Brain pericyte (primary cell): ENCODE results near the gene TNFRSF13B.

Experiments
- DNase-seq: peaks from one replicate; pipeline ENCODE4 v3.0.0-alpha.2; 2012; ENCODE audit warnings: low read depth, low spot score

The TNFRSF13B gene

DNA sequence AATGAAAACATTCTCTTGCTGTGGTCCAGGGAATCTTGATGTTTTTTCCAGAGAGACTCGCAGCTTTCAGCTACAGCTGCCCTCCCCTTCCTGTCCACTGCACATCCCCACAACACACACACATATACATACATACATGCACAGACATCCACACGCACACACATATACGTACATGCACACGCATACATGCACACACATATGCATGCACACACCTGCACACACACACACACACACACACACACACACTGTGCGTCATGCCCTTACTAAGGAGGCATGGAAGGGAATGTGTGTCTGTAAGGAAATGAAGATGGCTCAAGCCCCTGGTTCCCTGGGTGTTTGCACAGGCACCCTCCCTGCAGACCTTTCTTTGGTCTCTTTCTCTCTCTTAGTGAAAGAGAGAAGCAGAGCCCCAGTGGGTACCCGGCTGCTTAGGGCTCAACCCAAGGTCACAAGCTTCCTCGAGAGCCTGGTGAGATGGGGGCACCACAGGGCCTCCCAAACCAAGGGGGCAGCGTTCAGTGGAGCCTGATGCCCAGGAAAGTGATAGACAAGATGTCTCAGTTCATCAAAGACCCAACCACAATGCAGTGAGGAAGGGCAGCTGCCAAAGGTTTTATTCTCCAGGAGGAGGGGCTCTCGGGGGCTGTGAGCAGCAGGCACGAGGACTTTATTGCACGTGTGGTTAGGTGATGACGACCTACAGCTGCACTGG is 33.3 kb downstream of the TNFRSF13B start:
- DNase-seq, result no peak

DNA sequence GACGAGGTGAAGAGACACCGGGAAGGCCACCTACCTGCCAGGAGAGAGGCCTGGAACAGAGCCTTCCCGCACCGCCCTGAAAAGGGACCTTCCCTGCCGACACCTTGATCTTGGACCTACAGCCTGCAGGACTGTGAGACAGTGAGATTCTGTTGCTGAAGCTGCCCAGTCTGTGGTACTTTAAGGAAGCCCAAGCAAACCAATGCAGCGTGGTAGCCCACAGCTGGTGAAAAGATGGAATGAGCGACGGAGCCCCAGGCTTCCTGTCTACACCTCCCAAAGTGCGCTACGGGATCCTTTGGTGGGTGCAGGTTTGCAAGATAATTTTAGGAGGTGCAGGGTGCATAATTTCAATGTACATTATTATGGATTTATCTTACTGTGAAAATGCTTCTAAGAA is 33.9 kb downstream of the TNFRSF13B start:
- no peak for DNase-seq

DNA sequence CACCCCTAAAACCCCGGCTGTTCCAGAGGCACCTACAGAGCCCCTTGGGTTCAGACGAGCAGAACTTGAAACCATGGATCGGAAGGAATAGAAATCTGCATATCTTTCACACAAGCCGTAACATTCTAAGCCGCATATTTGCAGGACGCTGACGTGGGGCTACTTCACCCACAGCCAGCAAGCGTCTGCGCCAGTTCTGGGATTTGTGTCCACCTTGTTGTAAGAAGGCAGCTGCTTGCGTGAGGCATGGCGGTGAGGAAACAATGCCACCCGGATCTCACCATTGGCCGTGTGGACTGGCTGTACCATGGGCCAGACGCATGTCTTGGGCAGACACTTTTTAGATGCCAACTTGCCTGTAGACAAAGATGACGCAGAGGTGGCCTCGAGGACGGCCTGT is 34.5 kb downstream of the TNFRSF13B start:
- no peak for DNase-seq

DNA sequence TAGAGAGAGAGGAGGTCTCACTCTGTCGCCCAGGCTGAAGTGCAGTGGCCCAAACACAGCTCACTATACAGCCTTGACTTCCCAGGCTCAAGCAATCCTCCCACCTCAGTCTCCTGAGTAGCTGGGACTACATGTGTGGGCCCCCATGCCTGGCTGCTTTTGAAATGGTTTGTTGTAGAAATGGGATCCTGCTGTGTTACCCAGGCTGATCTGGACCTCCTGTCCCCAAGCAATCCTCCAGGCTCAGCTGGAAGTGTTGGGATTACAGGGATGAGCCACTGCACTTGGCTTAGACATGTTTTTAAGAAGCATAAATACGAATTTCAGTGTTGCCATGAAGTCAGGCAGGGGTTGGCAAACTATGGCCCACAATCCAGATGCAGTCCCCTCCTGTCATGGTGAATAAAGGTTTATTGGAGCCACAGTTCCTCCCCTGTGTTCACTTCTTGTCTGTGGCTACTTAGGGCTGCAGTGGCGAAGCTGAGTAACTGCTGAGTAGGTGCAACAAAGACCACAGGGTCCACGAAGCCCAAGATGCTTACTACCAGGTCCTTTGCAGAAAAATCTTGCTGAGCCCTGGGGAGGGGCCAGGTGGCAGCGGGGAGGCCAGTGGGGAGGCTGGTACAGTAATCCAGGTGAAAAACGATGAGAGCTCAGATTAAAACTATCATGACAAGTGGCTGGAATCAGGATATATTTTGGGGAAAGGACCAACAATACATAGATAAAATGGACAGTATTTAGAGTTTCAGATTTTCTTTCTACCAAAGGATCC is 35.2 kb downstream of the TNFRSF13B start:
- no peak for DNase-seq

DNA sequence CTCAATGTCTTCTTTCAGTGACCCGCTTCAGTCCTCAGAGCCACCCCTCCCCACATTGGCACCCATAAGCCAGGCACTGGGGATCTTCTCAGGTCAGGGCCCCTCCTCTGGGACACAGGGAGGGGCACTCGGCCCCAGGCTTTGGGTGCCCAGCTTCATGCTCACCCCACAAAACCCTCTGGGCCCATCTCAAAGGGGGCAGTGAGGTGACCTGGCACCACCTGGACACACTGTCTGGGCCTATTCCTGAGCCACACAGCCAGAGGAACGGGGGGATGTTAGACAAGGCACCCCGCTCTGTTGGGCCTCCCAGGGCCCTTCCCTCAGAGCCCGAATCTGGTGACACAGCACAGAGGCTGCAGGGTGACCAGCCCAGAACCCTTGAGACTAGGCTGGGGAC is 36.1 kb downstream of the TNFRSF13B start:
- DNase-seq, result no peak

DNA sequence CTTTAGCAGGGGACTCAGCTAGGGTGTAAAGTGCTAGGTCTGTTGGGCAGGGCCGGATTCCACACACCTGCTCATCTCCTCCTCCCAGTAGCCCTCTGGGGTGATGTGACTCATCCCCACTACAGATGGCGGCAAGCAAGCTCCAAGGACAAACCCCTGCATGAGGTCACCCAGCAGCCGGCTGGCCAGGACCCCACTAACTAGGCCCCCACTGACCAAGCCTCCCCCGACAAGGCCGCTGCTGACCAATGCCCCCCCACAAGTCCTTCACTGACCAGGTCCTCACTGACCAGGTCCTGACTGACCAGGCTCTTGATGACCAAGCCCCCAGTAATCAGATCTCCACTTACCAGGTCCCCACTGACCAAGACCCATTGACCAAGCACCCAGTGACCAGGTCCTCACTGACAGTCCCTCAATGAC is 36.7 kb downstream of the TNFRSF13B start:
- no peak for DNase-seq

DNA sequence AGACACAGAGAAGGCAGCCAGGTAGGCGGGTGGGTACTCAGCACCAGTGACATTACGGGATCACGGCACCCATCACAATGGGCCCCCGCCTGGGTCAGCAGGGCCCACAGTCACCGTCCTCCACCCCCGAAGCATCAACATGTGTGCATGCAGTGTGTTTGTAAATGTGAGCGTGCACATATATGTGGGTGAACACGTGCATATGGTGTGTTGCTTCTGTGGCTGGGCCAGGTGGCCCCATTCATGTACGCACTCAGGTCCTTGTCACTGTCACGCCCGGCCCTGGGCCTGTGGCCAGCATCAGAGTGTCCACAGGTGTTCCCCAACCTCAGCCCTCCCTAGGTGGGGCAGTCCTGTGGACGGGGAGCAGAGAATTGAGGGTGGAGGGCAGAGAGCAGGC is 37.1 kb downstream of the TNFRSF13B start:
- no peak for DNase-seq

DNA sequence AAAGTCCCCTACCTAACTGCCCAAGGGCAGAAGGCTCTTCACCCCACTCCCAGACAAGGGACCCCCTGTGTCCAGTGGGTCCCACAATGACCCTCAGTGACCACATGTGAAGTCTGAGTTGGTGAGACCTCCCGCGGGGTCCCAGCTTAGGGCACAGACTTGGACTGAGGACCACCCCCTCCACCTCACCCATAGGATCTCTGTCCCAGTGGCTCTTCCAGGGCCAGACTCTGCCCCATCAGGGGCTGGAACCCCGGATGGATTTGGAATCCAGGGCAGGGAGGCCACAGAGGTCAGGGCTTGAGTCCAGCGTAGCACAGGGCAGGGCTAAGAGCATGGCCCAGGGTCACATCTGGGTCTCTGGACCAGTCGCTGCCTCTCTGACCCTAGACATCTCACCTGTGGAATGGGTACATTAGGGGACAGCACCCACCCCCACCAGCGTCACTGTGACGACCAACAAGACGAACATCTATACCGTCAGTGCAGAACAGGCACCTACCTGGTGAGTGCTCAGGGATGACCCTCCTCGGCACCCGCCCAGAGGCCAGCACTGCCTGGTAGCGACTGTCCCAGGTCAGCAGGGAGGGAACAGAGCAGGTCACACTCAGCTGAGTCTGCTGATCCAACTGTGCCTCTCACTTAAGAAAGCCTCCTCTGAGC is 37.7 kb downstream of the TNFRSF13B start:
- DNase-seq, result no peak

DNA sequence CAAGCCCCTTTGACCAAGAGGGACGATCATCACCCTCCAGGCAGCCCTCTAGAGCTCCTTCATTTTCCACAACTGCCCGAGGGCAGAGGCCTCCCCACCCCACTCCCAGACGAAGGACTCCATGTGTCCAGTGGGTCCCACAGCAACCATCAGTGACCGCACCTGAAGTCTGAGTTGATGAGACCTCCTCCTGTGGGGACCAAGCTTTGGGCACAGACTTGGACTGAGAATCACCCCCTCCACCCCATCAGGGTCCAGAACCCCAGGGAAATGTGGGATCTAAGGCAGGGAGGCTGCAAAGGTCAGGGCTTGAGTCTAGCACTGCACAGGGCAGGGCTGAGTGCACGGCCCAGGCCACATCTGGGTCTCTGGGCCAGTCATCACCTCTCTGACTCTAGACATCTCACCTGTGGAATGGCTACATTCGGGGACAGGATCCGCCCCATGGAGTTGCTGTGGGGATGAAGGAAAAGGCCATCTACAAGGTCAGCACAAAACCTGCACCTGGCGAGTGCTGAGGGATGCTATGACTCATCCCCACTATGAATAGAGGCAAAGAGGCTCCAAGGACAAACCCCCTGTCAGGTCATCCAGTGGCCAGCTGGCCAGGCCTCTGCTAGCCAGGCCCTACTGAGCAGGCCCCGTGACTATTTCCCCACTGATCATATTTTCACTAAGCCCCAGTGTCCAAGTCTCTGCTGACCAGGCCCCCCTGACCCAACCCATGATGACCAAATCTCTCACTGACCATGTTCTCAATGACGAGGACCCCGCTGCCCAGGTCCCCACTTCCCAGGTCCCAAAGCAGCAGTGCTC is 38.4 kb downstream of the TNFRSF13B start:
- DNase-seq, result no peak

DNA sequence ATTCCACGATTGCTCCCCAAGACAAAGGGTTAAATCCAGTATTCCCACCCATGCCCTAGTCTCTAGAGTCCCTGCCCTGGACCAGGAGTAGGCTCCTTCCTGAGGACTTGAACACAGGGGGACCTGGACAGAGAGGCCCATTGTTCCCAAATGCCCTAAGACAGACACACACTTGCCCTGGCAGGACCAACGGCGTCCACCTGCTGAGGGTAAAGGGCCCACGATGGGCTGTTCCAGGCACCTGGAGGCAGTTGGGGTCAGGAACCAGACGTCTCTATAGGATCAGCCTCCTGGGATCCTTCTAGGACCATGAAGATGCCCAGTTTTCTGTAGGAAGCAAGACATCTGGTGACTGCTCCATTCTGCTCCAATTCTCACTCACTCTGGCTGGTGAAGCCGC is 39.3 kb downstream of the TNFRSF13B start:
- DNase-seq, result no peak

DNA sequence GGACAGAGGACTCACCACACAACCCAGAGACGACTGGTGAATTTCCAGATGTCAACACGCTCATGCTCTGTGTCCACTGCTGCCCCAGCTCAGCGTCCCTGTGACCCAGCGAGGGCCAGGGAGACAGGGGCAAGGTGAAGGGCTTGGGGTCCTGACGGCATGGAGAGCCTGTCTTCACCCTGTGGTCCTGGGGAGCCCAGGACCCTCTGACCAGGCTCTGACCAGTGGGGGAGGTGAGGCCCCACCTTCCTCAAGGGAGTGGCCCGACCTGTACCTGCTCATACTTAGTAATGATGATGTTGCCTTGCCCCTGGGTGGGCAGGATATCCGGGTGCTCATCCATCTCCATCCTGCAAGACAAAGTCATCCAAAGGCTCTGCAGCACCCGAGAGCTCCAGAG is 39.8 kb downstream of the TNFRSF13B start:
- DNase-seq, result no peak

DNA sequence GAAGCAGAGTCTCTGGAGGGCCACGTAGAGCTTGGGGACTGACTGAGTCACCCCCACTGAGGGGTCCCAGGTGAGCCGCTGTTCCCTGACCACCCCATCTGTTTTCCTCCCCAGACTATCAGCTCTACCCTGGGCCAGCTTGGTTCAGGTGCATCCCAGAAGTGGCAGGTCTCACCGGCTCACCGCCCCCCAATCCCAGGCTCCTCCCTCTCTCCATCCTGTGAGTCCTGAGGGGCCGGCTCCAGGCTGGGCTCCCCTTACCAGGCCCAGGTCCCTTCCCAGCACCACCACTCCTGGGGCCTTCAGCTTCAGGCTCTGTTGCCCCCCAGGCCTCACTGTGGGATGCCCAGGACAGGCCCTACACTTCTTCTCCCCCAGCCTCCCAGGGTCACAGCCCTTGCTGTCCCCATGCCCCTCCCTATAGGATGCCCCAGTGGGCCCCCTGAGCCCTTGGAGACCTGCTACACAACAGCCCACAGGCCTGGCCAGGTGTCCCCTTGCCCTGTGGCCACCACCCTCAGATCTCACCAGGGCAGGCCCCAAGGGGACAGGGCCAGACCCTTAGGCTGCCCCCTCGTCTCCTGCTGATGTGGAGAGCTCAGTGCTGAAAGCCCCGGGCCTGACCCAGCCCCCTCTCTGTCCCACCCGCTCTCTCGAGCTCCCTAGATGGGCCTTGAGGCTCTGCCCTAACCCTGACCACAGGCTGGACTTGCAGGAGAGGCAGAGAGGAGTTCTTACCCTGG is 40.4 kb downstream of the TNFRSF13B start:
- DNase-seq, result no peak

DNA sequence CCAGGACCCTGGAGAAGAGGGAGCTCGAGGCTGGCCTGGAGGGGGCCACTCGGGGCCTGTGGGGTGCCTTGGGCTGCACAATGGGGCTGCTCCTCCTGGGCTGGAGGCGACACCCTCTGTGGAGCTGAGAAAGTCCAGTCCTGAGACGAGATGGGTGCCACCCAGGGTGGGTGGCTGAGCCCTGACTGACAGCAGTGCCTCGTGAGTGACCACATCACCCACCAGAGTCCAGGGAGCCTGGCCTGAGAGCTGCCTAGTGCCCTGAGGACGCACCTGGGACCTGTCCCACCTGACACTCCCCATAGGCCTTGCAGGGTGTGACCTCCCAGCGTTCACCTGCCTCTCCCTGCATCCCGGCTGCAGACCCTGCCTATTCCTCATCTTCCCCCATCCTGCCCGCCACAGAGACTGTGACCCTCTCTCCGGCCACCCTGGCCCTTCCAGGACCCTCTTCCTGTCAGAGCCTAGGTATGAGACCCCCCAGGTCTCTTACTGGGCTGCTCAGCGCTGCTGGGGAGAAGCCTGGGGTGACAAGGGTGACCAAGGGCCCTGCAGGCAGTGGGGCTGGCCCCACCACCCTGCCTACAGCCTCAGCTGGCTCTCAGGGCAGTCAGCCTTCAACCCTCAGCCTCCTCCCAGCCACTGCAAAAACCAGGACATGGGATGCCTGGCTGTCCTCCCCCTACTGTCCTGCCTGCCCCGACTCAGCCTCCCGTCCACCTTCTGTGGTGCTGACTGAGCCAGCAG is 41.2 kb downstream of the TNFRSF13B start:
- DNase-seq, result no peak

DNA sequence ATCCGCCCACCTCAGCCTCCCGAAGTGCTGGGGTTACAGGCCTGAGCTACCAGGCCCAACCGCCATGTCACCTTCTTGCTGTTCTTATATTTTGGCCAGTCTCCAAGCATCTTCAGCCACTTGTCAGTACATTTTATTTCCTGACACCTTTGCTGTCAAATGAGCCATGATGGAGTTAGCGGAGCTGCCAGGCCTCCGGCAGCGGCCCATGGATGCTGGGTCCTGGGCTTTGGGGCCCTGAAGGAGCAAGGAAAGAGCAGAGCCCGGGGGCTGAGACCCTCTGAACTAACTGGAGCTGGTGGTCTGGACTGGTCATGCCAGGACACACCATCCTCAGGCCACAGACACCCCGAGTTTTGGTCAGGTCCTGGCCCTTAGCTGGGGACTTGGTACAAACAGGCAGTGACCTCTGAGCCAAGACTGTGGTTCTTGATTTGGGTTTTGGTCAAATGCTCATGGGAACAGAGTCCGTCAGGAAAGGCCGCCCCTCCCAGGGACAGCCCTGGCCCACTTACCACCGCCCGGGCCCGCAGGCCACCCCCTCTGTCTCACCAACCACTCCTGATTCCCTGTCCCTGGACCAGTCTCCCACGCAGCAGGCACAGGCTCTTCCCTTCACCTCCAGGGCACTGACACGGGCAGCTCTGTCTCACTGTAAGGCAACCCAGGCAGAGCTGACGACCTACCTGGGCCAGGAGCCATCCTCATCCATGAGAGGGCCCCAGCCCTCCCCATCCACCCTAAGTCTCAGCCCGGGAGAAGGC is 42.0 kb downstream of the TNFRSF13B start:
- no peak for DNase-seq

DNA sequence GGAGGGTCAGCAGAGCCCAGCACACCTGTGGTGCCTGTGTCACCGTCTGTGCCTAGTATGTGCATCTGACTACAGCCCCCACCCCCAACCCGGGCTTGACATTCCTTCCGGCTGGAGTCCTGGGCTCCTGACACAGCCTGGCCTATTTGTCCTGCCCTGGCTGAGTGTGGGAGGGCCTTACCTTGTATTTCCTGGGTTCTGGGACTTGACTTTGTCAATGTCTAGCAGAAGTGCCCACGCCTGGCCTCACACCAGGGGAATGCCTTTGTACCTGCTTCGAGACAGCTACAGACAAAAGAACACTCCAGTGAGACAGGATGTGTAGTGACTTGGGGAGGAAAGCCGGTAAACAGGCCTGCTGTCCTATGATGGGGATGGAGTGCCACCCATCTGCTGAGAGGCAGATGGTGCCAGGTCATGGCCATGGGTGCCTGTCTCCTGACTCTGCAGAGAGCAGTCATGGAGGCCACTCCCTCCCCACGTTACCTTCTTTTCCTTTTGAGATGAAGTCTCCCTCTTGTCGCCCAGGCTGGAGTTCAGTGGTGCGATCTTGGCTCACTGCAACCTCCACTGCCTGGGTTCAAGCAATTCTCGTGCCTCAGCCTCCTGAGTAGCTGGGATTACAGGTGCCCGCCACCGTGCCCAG is 42.8 kb downstream of the TNFRSF13B start:
- no peak for DNase-seq

DNA sequence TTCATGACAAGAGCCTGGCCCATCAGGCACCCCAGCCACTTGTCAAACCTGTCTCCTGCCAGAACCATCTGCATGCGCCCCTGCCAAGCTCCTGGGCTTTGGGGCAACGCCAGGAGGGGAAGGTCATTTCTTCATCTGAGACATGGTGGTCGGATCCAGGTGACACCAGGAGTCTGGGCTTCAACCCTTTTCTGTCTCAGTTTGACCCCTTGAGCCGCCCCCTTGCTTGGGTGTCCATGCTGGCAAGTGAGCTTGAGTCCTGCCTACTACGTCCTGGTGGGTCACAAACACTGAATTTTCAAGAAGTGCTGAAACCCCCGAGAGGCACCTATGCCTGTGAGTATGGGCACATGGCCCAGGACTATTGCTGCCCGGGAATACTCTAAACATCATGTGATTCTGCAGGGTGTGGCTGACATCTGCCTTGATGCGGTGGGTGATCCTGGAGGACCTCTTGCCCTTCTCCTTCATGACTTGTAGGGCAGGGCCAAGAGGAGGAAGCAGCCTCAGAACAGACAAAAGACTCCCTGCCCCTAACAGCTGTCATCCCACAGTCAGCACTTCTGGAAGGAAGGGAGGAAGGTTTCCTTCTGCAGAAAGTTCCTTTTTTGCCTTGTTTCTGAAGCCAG is 43.4 kb downstream of the TNFRSF13B start:
- DNase-seq, result no peak

DNA sequence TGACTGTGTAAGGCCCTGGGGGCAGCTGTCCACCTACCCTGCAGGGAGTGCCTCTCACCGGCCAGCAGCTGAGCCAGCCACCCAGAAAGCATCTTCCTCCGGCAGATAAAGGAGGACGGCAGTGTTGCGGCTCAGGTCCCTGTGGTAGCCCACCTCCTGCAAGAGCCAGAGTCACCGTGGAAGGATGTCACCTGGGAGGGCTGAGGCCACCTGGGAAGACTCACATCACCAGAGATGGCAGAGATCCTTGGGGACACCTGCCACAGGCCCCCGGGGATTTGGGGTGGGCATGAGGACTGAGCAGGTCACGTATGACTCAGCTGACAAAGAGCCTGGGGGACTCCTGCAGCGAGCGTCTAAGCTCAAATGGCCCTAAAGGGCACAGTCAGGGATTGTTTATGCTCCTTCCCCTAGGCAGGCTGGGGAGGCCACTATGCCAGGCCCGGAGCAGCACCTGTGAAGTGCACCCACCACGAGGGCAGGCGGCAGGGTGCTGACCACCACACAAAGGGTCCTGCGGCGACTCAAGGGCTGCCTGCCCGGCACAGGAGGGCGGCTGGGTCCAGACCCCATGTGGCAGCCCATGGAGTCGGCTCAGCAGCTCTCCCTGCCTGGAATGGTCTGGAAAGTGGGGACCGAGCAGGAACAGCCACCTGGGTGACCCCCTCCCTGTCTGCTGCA is 44.1 kb downstream of the TNFRSF13B start:
- DNase-seq, result no peak
